HG02588 (cell line): Measurements from ENCODE around the gene PPP1CB.
"Not testable (repeated sequence)": the region's sequence is repeated elsewhere in the genome, so short reads cannot be mapped to it uniquely, and the experiment has no call there.

Experiments
- ATAC-seq: cut with Tn5 transposase; IDR thresholded peaks from one replicate; pipeline ENCODE4 v1.9.1; 2021; ENCODE audit warnings: mild to moderate bottlenecking, moderate library complexity; ENCODE audit not compliant: unreplicated experiment

The PPP1CB gene

GRCh38 chr2:28742619-28743018 lies 9.0 kb upstream of the PPP1CB start:
- ATAC-seq = not testable (repeated sequence)

DNA sequence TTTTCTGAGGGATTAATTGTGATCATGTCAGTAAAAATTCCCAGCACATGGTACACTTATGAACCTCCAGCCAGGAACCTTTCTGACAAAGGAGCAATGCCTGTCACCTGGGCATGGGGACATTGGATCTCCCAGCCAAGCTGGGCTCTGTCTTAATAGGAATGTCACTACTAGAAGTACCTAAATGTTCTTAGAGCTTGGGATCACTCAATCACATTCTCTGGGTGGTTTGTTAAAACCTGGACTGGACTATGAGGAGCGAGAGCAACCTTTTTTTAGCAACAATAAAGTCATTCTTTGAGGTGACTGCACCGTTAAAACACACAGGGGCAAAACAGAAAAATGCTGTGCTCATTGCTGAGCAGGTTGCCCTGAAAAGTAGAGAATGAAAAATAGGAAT lies 6.4 kb upstream of the PPP1CB start:
- ATAC-seq = no peak

DNA sequence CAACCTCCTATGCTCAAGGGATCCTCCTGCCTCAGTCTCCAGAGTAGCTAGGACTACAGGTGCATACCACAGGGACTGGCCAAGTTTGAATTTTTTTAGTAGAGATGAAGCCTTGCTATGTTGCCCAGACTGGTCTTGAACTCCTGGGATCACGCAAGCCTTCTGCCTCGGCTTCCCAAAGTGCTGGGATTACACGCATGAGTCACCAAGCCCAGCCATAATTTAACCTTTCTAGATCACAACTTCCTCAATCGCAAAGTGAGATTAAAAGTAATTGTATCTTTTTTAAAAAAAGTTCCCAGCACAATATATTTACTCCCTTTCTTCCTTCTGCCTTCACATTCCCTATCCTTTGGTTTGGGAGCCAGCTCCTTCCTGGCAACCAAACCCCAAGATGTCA lies 5.8 kb upstream of the PPP1CB start:
- no peak for ATAC-seq

- no peak for ATAC-seq
Measured at GRCh38 chr2:28746429-28747111, 5.1 kb upstream of the PPP1CB start.

DNA sequence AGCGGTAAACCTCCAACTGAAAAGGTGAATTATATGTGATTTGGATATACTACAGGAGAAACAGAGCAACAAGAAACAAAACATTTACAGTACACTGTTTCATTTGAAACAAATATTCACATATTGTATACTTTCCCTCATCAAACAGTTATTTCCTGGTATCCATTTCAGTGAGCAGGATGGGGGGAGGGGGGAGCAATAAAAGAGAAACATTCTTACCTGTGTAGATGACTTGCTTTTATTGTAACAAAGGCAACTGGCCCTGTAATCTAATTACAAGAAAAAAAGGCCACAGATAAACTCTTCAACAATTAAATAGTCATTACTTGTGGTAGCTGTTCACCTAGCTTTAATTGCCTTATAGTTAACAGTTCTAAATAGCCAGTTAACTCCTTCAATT lies 3.9 kb upstream of the PPP1CB start:
- no peak for ATAC-seq

- ATAC-seq = no peak
Measured at GRCh38 chr2:28748176-28748575, 3.5 kb upstream of the PPP1CB start.

DNA sequence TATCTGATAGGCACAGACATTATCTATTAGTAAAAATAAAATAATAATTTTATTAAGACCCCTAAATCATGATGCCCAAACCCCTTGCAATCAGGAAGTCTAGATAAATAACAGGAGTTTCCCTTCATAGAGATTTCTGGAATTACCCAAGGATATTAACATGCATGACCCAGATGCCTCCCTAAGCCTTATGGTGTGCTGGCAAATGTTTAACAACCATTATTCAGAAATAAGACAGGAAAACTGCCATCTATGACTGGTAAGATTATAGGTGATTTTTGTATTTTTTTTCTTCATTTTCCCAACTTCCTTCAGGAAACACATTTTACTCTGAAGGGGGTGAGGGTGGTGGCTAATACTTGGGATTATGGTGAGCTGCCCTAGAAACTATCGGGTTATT lies 2.7 kb upstream of the PPP1CB start:
- ATAC-seq = no peak

DNA sequence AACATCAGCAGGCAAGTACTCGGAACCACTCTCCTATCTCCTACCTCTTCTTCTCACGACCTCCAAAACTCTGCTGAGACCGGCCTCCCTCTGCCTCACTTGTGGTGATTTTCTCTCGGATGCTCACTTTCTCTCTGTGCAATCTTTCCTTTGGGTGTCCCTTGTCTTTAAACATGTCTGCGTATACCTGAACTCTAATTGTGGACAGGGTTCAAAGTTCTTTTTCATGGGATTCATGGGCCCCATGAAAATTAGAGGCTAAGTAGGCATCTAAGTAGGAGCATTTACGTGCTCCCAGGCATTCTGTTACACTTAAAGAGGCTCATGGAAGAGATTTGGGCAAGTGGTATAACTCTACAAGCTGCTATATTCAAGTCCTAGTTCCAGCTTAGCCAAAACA lies 2.1 kb upstream of the PPP1CB start:
- ATAC-seq = no peak

DNA sequence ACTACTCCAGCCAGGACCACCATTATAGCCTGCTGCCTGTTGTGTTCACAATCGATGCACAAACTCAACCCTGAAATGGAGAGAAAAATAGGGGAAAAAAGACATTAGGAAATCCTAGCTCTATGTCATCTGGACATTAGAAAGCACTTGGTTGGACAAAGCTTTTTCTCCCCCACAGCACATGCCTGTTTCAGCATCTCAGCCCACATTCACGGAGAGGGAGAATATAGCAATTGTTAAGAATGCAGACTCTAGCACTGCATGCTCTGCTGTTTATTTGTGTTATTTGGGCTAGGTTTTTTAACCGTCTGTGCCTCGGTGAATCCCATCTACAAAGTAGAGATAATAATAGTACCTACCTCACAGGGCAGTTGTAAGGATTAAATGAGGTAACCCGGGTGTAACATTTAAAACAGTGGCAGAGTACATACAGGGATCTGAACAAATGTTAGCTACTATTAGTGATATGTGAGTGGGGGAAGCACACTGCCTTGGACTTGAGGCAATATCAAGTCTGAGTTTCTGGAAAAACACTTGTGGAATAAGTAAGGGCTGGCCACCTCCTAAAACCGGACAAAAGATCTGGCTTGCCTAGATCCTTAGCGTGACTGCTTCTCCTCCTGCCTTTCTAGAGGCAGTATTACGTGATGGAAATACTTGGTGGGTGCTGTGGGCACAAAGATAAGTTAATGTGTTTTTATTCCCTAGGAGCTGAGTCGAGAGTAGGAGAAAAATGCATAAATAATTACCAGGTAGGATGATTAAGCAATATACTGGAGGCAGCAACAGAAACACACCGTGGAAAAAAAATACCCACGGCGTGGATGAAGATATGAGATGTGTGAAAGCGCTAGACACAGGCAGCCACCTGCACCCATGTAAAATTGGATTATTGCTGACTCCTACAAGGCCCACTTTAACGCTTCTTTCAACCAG lies 1.0 kb upstream of the PPP1CB start:
- no peak for ATAC-seq

DNA sequence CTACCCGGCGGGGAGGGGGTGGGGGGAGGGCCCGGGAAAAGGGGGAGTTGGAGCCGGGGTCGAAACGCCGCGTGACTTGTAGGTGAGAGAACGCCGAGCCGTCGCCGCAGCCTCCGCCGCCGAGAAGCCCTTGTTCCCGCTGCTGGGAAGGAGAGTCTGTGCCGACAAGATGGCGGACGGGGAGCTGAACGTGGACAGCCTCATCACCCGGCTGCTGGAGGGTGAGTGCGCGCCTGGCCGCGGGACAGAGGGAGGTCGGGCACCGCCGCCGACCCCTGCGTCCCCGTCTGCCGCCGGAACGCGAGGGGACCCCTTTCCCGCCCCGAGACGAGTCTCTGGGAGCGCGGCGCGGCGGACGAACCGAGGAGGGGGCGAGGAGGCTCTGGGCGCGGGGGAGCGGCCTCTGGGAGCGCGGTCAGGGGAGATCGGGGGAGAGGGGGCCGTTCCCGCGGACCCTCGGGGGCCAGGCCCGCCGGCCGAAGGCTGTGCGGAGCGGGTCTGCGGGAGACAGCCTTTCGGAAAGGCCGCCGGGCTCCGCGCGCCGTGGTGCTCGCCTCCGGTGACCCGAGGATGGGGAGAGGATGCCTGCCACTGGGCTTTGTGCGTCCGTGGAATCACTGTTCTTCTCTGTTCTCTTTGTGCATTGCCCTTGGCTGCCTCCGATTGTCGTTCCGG lies 463 bp downstream of the PPP1CB start:
- peak; percentile 28 for ATAC-seq

GRCh38 chr2:28752631-28753376 lies 1.2 kb downstream of the PPP1CB start:
- no peak for ATAC-seq

DNA sequence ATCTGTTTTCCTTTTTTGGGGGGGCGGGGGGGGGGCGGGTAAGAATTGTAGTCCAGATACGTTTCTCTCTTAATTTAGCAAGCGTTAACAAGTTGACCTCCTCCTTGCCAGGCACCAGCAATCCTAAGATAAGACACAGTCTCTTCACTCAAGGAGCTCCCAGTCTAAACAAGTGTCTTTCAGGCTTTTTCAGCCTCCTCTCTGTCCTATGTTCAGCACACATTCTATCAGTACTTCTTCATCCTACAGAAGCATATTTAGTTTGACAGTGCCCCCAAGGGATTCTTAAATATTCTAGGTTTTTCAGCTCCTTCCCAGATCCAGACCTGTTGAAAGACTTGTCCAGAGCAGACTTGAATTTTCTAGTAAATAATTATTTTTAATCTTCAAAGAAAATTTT lies 2.7 kb downstream of the PPP1CB start:
- ATAC-seq = no peak

DNA sequence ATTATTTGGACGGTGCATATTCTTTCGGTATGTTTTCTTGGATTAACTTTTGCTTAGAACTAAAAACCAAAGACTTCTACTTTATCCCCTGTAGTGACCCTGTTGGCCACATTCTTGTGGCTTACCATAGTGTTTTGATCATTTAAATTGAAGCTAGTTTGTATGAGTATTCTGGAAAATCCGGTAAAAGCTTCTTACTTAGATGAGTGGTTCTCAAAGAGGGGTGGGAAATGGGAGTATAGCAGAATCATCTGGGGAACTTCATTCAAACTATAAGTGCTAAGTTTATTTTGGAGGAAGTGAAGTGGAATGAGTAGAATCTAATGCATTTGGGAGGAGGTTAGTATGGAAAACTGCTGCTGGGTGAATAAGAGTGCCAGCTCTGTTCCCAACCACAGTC lies 3.8 kb downstream of the PPP1CB start:
- no peak for ATAC-seq

DNA sequence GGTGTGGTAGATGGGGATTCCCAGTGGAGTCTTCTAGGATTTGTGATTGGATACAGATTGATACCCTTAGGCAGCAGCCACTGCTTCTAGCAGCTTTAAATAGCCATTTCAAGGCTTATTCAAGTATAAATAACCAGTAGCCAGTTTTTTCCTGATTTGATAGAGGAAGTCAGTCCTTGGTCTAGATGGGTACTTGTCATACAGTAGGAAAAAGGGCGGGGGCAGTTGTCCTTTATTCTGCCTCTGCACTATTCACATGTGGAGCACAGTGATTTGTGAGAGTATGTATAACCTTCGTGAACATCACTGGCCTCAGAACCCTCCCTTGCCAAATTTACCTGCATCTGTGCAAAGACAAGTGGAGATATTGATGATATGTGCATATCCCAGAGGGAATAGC lies 6.8 kb downstream of the PPP1CB start:
- no peak for ATAC-seq

- no peak for ATAC-seq
Measured at GRCh38 chr2:28761420-28761819, 9.8 kb downstream of the PPP1CB start.

DNA sequence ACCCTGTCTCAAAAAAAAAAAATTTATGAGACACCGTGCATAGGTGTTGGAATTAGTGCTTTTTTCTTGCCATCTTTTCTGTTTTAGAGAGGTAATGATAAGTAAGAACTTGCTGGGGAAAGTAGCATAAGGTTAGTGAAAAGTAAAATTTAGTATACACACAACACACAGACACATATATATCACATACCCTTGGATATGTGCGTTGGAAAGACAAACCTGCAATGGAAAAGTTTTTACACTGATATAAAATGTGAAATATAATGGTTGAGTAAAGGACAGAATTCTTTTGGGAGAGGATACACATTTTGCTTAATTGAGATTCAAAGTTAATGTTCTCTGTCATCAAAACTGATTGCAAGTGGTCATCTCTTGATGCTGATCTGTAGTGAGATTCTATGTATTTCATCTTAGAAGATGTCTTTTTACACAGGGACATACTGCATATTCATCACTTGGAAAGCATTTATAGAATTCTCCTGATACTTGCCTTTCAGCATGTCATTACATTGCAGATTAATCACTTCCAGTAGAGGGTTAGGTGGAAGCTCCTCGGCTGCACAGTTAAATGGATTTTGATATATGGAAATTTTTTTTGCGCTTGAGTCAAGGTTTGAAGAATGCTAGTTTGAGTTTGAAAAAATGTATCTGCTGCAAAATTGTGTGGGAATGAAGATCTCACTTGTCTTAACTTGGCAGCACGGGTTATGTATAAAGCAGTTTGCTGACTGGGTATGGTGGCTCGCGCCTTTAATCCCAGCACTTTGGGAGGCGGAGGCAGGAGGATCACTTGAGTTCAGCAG lies 13.5 kb downstream of the PPP1CB start:
- no peak for ATAC-seq

DNA sequence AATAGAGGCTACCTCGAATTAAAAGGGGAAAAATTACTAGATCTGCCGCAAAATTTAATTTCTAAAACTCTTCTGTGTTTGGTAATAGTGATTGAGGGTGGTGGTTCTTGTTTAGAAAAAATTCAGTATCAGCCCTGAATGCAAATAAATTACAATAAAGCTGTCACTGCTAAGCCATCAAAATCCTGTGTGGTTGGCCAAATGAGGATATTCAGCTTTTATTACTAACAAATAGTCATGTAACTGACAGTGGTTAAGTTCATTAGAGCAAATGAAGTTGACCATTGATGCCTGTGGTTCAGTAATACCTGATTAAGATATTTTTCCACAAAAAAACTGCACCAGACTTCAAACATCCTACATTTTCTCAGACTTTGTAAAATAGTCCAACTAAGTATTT lies 14.4 kb downstream of the PPP1CB start:
- no peak for ATAC-seq

- ATAC-seq = no peak
Measured at GRCh38 chr2:28767337-28767736, 15.7 kb downstream of the PPP1CB start.

GRCh38 chr2:28768422-28768821 lies 16.8 kb downstream of the PPP1CB start:
- no peak for ATAC-seq

DNA sequence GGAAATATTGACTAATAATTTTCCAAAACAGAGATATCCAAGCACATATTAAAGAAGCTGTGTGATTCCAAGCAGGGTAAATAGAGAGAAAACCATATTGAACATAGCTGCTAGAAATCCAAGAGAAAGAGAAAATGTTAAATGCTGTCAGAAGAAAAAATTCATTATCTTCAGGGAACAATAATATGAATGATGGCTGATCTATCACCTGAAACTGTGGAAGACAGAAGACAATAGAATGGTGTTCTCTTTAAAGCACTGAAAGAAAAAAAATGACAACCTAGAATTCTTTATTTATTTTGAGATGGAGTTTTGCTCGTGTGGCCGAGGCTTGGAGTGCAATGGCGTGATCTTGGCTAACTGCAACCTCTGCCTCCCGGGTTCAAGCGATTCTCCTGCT lies 17.3 kb downstream of the PPP1CB start:
- ATAC-seq = no peak
